GM19238 (cell line): ENCODE data around the gene IL22RA2.
"Not testable (repeated sequence)": the region's sequence is repeated elsewhere in the genome, so short reads cannot be mapped to it uniquely, and the experiment has no call there.

Experiments
- DNase-seq: peaks from one replicate; pipeline ENCODE4 v3.0.0; 2011; ENCODE audit warnings: low spot score; ENCODE audit not compliant: insufficient read length

IL22RA2 gene

GRCh38 chr6:137126875-137127485, 46.5 kb downstream of the IL22RA2 start:
- DNase-seq, result no peak

GRCh38 chr6:137123078-137123477, 50.4 kb downstream of the IL22RA2 start:
- DNase-seq, result no peak

GRCh38 chr6:137122612-137123011, 50.8 kb downstream of the IL22RA2 start:
- DNase-seq, result no peak

DNA sequence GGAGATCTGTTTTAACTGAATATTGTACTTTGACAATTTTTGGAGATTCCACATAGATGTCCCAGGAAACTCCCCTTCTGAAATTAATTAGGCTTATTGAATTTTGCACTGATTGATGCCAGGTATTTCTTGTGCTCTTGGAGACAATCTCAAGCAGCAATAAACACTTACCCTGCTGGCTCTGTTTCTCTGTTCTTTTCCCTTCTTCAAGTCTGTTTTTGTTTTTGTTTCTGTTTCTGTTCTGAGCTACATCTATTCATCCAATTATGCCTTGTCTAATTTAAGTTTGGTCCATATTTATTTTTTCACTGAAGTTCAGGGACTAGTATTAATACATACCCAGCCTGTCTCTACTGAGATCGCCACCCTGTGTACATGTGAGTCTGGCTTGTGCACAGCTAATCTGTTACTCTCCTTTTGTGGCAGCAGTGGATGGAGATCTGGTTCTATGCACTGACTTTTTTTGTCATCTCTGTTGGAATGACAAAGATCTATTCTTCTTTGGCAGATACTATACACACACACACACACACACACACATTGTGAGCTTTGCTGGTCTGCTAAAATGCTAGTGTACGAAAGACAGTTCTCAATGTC, 51.9 kb downstream of the IL22RA2 start:
- DNase-seq, result no peak

GRCh38 chr6:137120748-137121147, 52.7 kb downstream of the IL22RA2 start:
- DNase-seq, result no peak

GRCh38 chr6:137119196-137120104, 54.0 kb downstream of the IL22RA2 start:
- DNase-seq, result no peak

DNA sequence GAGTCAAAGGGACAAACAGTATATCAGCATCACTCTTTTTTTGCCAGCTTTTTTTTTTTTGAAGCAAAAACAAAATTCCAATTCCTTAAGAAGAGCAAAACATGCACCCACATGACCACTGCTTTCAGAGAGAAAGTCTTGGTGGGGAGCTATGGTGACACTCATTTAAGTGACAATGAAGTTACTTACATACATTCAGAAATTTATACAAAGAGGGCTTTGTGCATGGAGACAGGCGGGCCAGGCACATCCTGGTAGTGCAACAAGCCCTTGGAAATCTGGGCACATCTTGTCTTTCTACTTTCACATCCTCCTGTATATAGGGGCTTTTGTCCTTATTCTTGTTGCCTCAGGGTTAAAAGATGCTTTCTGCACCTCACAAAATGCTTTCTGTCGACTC, 55.9 kb downstream of the IL22RA2 start:
- no peak for DNase-seq

- DNase-seq, result no peak
Observed at GRCh38 chr6:137116807-137117206, 56.6 kb downstream of the IL22RA2 start.

DNA sequence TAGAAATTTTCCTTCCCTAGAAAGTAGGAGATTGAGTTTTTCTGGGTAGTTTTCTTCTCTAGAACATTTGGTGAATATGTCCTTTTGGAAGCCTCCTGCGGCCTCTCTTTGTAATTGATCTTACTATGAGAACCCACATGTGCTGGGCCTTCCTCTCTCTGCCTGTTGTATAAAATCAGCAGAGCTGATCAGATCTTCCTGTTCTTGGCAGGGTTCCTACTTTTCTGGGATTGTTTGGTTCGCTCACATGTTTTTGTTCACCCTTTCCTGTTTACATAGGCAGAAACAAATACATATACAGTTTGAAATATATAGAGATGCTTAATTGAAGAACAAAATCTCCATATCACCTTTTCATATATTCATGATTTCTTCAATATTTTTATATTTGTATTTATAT, 57.8 kb downstream of the IL22RA2 start:
- DNase-seq, result no peak

DNA sequence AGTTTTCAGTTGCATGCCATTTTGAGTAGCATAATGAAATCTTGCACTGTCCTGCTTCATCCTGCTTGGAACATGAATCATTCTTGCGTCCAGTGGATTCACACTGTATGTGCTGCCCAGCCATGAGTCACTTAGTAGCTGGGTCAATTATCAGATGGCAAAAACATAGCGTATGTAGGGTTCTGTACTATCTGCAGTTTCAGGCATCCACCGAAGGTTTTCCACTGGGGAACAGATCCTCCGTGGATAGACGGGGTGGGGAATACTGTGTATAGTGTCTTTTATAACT, 61.4 kb downstream of the IL22RA2 start:
- no peak for DNase-seq

DNA sequence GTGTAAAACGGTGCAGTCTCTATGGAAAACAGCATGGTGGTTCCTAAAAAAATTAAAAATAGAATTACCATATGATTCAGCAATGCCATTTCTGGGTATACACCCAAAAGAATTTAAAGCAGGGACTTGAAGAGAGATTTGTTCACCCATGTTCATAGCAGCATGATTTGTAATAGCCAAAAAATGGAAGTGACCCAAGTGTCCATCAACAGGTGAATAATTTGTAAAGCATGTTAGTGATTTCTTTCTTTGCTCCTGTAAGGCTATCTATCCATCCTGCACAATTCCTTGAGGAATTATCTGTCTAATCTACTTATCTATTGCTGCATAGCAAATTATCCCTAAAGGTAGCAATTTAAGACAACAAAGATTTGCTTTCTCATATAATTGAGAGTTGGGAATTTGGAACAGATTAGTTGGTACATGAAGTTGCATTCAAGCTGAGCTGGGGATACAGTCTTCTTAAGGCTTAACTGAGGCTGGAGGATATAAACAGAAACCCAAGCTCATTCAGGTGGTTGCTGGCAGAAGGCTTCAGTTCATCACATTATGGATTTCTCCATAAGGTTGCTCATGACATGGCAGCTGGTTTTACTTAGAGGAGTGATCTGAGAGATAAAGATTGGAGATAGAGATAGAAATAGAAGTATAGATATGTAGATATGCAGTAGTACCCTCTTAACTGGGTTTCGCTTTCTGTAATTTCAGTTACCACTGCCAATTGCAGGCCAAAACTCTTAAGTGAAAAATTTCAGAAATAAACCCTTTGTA, 62.0 kb downstream of the IL22RA2 start:
- no peak for DNase-seq

DNA sequence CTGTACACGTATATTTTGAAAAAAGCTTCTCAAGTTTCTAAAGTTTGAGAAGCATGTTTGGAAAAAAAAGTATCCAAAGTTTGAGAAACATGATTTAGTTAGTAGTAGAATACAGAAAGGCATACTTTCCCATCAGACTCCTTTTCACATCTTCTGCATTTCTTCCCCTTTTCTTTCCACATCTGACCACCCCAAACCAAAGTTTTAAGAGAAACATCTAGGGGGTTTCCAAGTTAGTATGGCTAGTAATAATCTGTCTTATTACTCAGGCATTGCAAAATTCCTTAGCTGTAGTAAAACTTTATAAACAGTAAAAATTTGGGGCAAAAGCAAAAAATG, 65.7 kb downstream of the IL22RA2 start:
- DNase-seq, result no peak

GRCh38 chr6:137107047-137107766, 66.2 kb downstream of the IL22RA2 start:
- not testable (repeated sequence) for DNase-seq

DNA sequence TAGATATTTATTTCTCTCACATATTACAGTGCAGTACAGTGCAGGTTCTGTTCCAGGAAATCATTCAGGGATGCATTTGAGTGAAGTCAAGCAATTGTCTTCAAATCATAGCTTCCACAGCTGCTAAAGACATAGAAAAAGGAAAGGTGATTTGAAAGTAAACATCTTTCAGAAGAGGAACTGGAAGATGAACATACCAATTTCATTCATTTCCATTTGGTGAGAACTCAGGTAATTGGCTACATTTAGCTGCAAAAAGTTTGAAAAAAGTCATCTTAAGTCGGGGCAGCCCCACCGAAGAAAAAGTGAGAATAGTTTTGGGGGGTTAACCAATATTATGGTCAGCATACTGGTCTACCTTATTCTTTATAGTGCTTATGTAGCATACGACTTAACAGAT, 67.3 kb downstream of the IL22RA2 start:
- no peak for DNase-seq

GRCh38 chr6:137105375-137105774, 68.1 kb downstream of the IL22RA2 start:
- DNase-seq, result no peak

- DNase-seq, result no peak
Observed at GRCh38 chr6:137104926-137105325, 68.5 kb downstream of the IL22RA2 start.

- peak; percentile 48 for DNase-seq
Observed at GRCh38 chr6:137102851-137103492, 70.5 kb downstream of the IL22RA2 start.

DNA sequence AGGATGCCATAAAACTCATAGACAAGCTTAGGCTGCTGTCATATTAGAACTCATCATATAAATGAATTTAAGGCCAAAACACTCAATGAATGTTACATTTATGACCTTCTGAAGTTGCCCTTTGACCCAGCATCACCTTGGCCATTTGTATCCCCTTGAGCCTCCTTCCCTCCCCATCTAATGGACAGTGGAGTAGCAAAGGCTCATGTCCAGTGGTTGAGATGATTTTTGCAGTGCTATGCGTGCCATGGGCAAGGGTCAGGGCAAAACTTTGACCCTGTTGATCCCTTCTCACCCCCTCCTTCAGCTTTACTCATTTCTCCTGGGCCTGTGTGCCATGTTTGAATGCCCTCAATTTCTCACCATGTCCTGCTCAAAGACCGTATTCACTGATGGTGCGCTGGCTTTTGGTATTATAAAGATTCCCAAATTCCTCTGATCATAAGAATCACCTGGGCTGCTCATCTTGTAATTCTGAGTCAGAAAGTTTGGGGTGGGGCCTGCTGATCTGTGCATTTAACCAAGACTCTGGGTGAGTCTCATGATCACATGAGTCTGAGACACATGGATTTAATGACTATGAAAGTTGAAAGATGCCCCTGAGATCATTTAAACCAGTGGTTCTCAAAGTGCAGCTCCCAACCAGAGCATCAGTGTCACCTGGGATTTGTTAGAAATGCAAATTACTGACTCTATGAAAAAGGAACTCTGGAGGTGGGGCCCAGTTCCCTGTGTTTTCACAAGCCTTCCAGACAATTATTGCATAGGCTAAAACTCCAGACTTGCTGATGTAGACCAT, 71.2 kb downstream of the IL22RA2 start:
- no peak for DNase-seq

DNA sequence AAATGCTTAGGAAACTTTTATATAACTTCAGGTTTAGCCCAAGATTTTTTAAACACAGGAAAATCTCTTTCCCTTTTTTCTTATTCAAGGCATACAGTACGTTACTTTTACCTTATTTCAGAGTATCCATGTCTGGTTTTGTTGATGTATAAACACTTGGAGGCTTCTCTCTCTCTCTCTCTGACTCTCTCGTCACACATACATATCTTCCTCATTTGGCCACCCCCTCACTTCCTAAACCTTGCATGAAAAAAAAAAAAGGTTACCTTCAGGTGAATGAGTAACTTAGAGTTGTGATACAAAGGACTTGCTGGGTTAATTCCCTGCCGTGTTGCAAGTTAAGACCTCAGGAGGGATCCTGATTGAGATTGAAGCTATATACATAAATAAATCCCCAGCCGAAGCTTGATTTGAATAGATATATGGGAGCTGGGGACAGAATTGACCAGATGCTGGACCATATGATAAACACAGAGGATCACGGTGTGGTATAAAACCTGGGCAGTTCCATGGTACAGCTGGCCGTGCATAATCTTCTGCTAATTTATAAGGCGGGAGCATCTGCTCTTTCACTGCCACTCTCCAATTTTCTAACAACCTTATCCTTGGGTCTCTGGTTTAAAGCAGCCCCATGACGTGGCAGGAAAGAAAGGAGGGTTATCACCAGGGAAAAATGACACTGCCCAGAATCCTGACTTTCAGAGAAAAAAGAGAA, 73.6 kb downstream of the IL22RA2 start:
- DNase-seq, result no peak
